HCT116 (cell line): ENCODE results near the gene CNPPD1. TPM values are rescaled to one million over a fixed set of nuclear protein-coding genes. Genes with fewer than 3 reads are reported as not detected.

ENCODE experiments used
- ATAC-seq: fragments of 200-7000 bp; cut with Tn5 transposase; 2 replicates; pipeline ENCODE4 v1.9.1; 2020; ENCODE audit warnings: mild to moderate bottlenecking, moderate library complexity
- BruUV-seq: library from RNA; stranded (reverse); fragments of 400-500 nt; replicated peaks from 2 replicates; lab custom pipeline; 2021; lab: Mats Ljungman, UMichigan
- CTCF ChIA-PET: fragments of 300-600 bp; sonication (Branson Sonifier 250); formaldehyde crosslinking; loops from one replicate; lab custom pipeline; 2021; ENCODE audit warnings: antibody characterized with exemption; lab: Charles Lee
- POLR2A ChIA-PET: fragments of 300-600, 350-600 bp; sonication (Branson Sonifier 250); formaldehyde crosslinking; loops from one replicate; lab custom pipeline; 2021; ENCODE audit warnings: antibody characterized with exemption; lab: Charles Lee
- RAD21 ChIA-PET, 2 experiments: fragments of 300-600 bp; sonication (Branson Sonifier 250); formaldehyde crosslinking; loops; one replicate each; lab custom pipeline; 2023; ENCODE audit warnings: low total read pairs in 2 of 2; ENCODE audit not compliant: uncharacterized antibody in 2 of 2, unreplicated experiment in 2 of 2, low non-redundant PET in 1 of 2; lab: Charles Lee
- DNase-seq: peaks from one replicate; pipeline ENCODE4 v3.0.0-alpha.2; 2010; ENCODE audit warnings: low read depth, low spot score
- H2AFZ ChIP-seq: fragments of 200-600 bp; shearing (Covaris generic), sonication (generic); 2 replicates; pipeline ENCODE4 v1.6.1; 2017; ENCODE audit warnings: low read depth, mixed run types, mixed read lengths, antibody characterized with exemption, low read length; ENCODE audit not compliant: poor library complexity, severe bottlenecking
- H3K27ac ChIP-seq: 2 replicates; pipeline ENCODE4 v1.5.1; 2012; ENCODE audit warnings: low read depth, low read length
- H3K27me3 ChIP-seq: fragments of 200-600 bp; sonication (generic); 2 replicates; pipeline ENCODE4 v1.6.1; 2016; ENCODE audit warnings: mixed run types, low read length, mixed read lengths; ENCODE audit not compliant: insufficient read depth
- H3K36me3 ChIP-seq, 2 experiments: fragments of 200-500 bp in 1 of 2; fragments of 200-600 bp in 1 of 2; sonication (Bioruptor generic) in 1 of 2; sonication (generic) in 1 of 2; 2 replicates each; pipeline versions ENCODE4 v1.5.1 to v1.6.1; 2014 to 2016; ENCODE audit warnings: low read length in 2 of 2, inconsistent platforms in 1 of 2, mixed read lengths in 1 of 2, mixed run types in 1 of 2; ENCODE audit not compliant: insufficient read depth in 2 of 2, control insufficient read depth in 1 of 2
- H3K4me1 ChIP-seq, 2 experiments: fragments of 200-600 bp in 1 of 2; sonication (generic) in 1 of 2; 2 replicates each; pipeline versions ENCODE4 v1.5.1 to v1.6.1; 2012 to 2017; ENCODE audit warnings: low read length in 2 of 2, inconsistent platforms in 1 of 2, mild to moderate bottlenecking in 1 of 2, mixed read lengths in 1 of 2, mixed run types in 1 of 2, moderate library complexity in 1 of 2; ENCODE audit not compliant: insufficient read depth in 2 of 2, control insufficient read depth in 1 of 2
- H3K4me2 ChIP-seq: fragments of 200-600 bp; sonication (generic); 2 replicates; pipeline ENCODE4 v1.6.1; 2017; ENCODE audit warnings: mixed run types, low read length, mixed read lengths
- H3K4me3 ChIP-seq, 2 experiments: fragments of 200-600 bp in 1 of 2; sonication (generic) in 1 of 2; replicated peaks in 1 of 2; 2 replicates each; pipeline ENCODE4 v1.5.1; 2011 to 2016; ENCODE audit warnings: low read length in 2 of 2, control low read depth in 1 of 2, low read depth in 1 of 2, mild to moderate bottlenecking in 1 of 2, mixed read lengths in 1 of 2, mixed run types in 1 of 2
- H3K79me2 ChIP-seq: fragments of 200-600 bp; sonication (generic); 2 replicates; pipeline ENCODE4 v1.6.1; 2017; ENCODE audit warnings: mild to moderate bottlenecking, mixed run types, low read length, moderate library complexity, mixed read lengths; ENCODE audit not compliant: insufficient read depth
- H3K9ac ChIP-seq: fragments of 200-600 bp; sonication (generic); 2 replicates; pipeline ENCODE4 v1.6.1; 2016; ENCODE audit warnings: low read length, mixed read lengths
- H3K9me2 ChIP-seq: fragments of 200-600 bp; sonication (generic), shearing (Covaris generic); 2 replicates; pipeline ENCODE4 v1.6.1; 2017; ENCODE audit warnings: mixed run types, mild to moderate bottlenecking, moderate library complexity; ENCODE audit not compliant: insufficient read depth
- H3K9me3 ChIP-seq, 2 experiments: fragments of 200-500 bp in 1 of 2; fragments of 200-600 bp in 1 of 2; sonication (Bioruptor generic) in 1 of 2; sonication (generic) in 1 of 2; 2 replicates each; pipeline ENCODE4 v1.6.1; 2014 to 2017; ENCODE audit warnings: low read length in 2 of 2, mixed read lengths in 2 of 2, inconsistent platforms in 1 of 2, low read depth in 1 of 2, mild to moderate bottlenecking in 1 of 2, mixed run types in 1 of 2, moderate library complexity in 1 of 2; ENCODE audit not compliant: control insufficient read depth in 1 of 2, insufficient read depth in 1 of 2
- H4K20me1 ChIP-seq: fragments of 200-600 bp; sonication (generic), shearing (Covaris generic); 2 replicates; pipeline ENCODE4 v1.6.1; 2017; ENCODE audit warnings: mixed run types, mild to moderate bottlenecking, moderate library complexity; ENCODE audit not compliant: insufficient read depth
- ATF3 ChIP-seq: IDR thresholded peaks from 2 replicates; pipeline ENCODE4 v1.6.1; 2012
- CEBPB ChIP-seq: IDR thresholded peaks from 2 replicates; pipeline ENCODE4 v1.6.1; 2012; ENCODE audit warnings: low read depth
- CTCF ChIP-seq, 3 experiments: fragments of 200-600 bp in 1 of 3; sonication (generic) in 1 of 3; IDR thresholded peaks in 2 of 3; conservative IDR thresholded peaks in 1 of 3; 2 replicates each; pipeline ENCODE4 v1.5.1; 2012 to 2017; ENCODE audit warnings: low read depth in 2 of 3, low read length in 2 of 3, antibody characterized with exemption in 1 of 3, borderline replicate concordance in 1 of 3, control low read depth in 1 of 3, mild to moderate bottlenecking in 1 of 3, mixed read lengths in 1 of 3, mixed run types in 1 of 3, moderate library complexity in 1 of 3; ENCODE audit not compliant: insufficient read depth in 1 of 3
- EGR1 ChIP-seq: IDR thresholded peaks from 2 replicates; pipeline ENCODE4 v1.6.1; 2012; ENCODE audit warnings: low read depth
- ELF1 ChIP-seq: IDR thresholded peaks from 2 replicates; pipeline ENCODE4 v1.6.1; 2012; ENCODE audit warnings: low read depth, borderline replicate concordance
- EZH2 ChIP-seq: fragments of 200-600 bp; sonication (generic); IDR thresholded peaks from 2 replicates; pipeline ENCODE4 v1.6.1; 2017; ENCODE audit warnings: antibody characterized with exemption, mixed run types
- EZH2phosphoT487 ChIP-seq: fragments of 200-600 bp; IDR thresholded peaks from 2 replicates; pipeline ENCODE4 v1.6.1; 2018; ENCODE audit warnings: antibody characterized with exemption, borderline replicate concordance
- FOSL1 ChIP-seq: IDR thresholded peaks from 2 replicates; pipeline ENCODE4 v1.6.1; 2012; ENCODE audit warnings: low read depth
- JUND ChIP-seq: IDR thresholded peaks from 2 replicates; pipeline ENCODE4 v1.6.1; 2012
- POLR2A ChIP-seq: IDR thresholded peaks from 2 replicates; pipeline ENCODE4 v1.7.0; 2011; ENCODE audit warnings: borderline replicate concordance; ENCODE audit not compliant: insufficient read depth, insufficient read length; ENCODE audit errors: extremely low read depth
- POLR2AphosphoS5 ChIP-seq: IDR thresholded peaks from 2 replicates; pipeline ENCODE4 v1.6.1; 2011; ENCODE audit warnings: mild to moderate bottlenecking, low read depth, low read length, moderate library complexity
- RAD21 ChIP-seq: IDR thresholded peaks from 2 replicates; pipeline ENCODE4 v1.6.1; 2012; ENCODE audit warnings: low read depth, mild to moderate bottlenecking
- SIN3A ChIP-seq: IDR thresholded peaks from 2 replicates; pipeline ENCODE4 v1.6.1; 2012; ENCODE audit warnings: low read depth
- SP1 ChIP-seq: IDR thresholded peaks from 2 replicates; pipeline ENCODE4 v1.6.1; 2012; ENCODE audit warnings: low read depth
- TCF7L2 ChIP-seq: IDR thresholded peaks from 2 replicates; pipeline ENCODE4 v1.7.0; 2011; ENCODE audit warnings: borderline replicate concordance, inconsistent platforms; ENCODE audit not compliant: insufficient read depth, insufficient read length; ENCODE audit errors: extremely low read depth
- YY1 ChIP-seq: IDR thresholded peaks from 2 replicates; pipeline ENCODE4 v1.6.1; 2011; ENCODE audit warnings: low read length, low read depth, moderate library complexity, mild to moderate bottlenecking; ENCODE audit not compliant: insufficient replicate concordance; ENCODE audit errors: extremely low read depth
- ZFX ChIP-seq: fragments of 450-650 bp; IDR thresholded peaks from 2 replicates; pipeline ENCODE4 v1.6.1; 2017
- intact Hi-C: fragments of 100-400 bp; cut with micrococcal nuclease; formaldehyde crosslinking; loops from 2 replicates; pipeline ENCODE4 v1.10.0; 2022
- total RNA-seq: library from RNA; stranded (reverse); gene quantifications from one replicate; pipeline ENCODE4 v1.2.1, GENCODE V29; 2021; ENCODE audit not compliant: unreplicated experiment
- TF ChIP-seq, protein P1 (sequence below): IDR thresholded peaks from 2 replicates; pipeline ENCODE4 v1.6.1; 2012
- TF ChIP-seq, protein P2 (sequence below): IDR thresholded peaks from 2 replicates; pipeline ENCODE4 v1.6.1; 2012; ENCODE audit warnings: low read depth

Gene CNPPD1
- total RNA-seq, 1 experiment from 2014 or later = 41.9 TPM

GRCh38 chr2:219160186-219161017 is 16.3 kb downstream of the CNPPD1 start, which contains the start of gene NHEJ1:
Gene NHEJ1 (minus strand): TSS chr2:219160815. CDS start chr2:219158362, 2,453 bp downstream.
- Histone ChIP-seq H3K27me3 (no peaks in the 10 kb centered on the region), H3K9ac (peak within 1 kb of the TSS; percentile 72), H3K4me2 (peak within 1 kb of the TSS; percentile 78), H3K79me2 (no peaks in the 10 kb centered on the region), H3K36me3 (peaks cover 0 to 3% of the 10 kb centered on the region in 2 experiments; a peak in 2 of 4 replicates), H3K9me2 (no peaks in the 10 kb centered on the region), H3K4me3 (peak within 1 kb of the TSS; percentile 67 to 69), H3K27ac (peak within 1 kb of the TSS; percentile 82), H4K20me1 (no peaks in the 10 kb centered on the region), H3K9me3 (no peaks in the 10 kb centered on the region), H3K4me1 (peaks cover 5 to 16% of the 10 kb centered on the region in 2 experiments; a peak in 3 of 4 replicates), H2AFZ (peak within 1 kb of the TSS; percentile 84)
- BruUV-seq = no TSS peak
- TF ChIP-seq SP1 (peak; percentile 56), POLR2A (peak; percentile 86), FOSL1 (no peak), RAD21 (peak; percentile 95), JUND (no peak), CEBPB (no peak), EZH2phosphoT487 (no peak), CTCF (IDR thresholded peaks at IDR 0.05 in 2 of 3, conservative IDR thresholded peaks at IDR 0.05 in 1 of 3; ENCODE audit: borderline replicate concordance in 1 of 3, insufficient read depth in 1 of 3, low read depth in 2 of 3, low read length in 2 of 3) (peak; percentile 94 to 99 (median 95)), TCF7L2 (no peak), EZH2 (no peak), YY1 (peak; percentile 12), ELF1 (no peak), ATF3 (no peak), SIN3A (peak; percentile 79; the same call in 1 of the 2 replicates), EGR1 (peak; percentile 83), POLR2AphosphoS5 (peak; percentile 64; the same call in 1 of the 2 replicates), ZFX (peak; percentile 95)
- TF ChIP-seq, protein P1, sequence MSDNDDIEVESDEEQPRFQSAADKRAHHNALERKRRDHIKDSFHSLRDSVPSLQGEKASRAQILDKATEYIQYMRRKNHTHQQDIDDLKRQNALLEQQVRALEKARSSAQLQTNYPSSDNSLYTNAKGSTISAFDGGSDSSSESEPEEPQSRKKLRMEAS = peak; percentile 78; the same call in 1 of the 2 replicates
- TF ChIP-seq, protein P2, sequence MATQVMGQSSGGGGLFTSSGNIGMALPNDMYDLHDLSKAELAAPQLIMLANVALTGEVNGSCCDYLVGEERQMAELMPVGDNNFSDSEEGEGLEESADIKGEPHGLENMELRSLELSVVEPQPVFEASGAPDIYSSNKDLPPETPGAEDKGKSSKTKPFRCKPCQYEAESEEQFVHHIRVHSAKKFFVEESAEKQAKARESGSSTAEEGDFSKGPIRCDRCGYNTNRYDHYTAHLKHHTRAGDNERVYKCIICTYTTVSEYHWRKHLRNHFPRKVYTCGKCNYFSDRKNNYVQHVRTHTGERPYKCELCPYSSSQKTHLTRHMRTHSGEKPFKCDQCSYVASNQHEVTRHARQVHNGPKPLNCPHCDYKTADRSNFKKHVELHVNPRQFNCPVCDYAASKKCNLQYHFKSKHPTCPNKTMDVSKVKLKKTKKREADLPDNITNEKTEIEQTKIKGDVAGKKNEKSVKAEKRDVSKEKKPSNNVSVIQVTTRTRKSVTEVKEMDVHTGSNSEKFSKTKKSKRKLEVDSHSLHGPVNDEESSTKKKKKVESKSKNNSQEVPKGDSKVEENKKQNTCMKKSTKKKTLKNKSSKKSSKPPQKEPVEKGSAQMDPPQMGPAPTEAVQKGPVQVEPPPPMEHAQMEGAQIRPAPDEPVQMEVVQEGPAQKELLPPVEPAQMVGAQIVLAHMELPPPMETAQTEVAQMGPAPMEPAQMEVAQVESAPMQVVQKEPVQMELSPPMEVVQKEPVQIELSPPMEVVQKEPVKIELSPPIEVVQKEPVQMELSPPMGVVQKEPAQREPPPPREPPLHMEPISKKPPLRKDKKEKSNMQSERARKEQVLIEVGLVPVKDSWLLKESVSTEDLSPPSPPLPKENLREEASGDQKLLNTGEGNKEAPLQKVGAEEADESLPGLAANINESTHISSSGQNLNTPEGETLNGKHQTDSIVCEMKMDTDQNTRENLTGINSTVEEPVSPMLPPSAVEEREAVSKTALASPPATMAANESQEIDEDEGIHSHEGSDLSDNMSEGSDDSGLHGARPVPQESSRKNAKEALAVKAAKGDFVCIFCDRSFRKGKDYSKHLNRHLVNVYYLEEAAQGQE = no peak
- ChIA-PET RAD21 (no interaction called here), POLR2A (interaction anchor here (1.4 kb wide), 1 partner anchor 159 kb away, joined by 5 read pairs; no protein-coding TSS in a partner anchor), CTCF (interaction anchor here (0.9 to 2.6 kb wide), 6 partner anchors 51 to 369 kb away, joined by 3 to 7 read pairs (median 4); no protein-coding TSS in a partner anchor)
- ATAC-seq = peak; percentile 94
- intact Hi-C loops = loop anchor here (1.0 to 2.0 kb wide), 4 partner anchors 50 to 192 kb away; no protein-coding TSS in a partner anchor
- DNase-seq = peak; percentile 88
